Measurements from ENCODE around the gene NFE2. TPM values are rescaled to one million over a fixed set of nuclear protein-coding genes. Genes with fewer than 3 reads are reported as not detected.
"Not testable (repeated sequence)": the region's sequence is repeated elsewhere in the genome, so short reads cannot be mapped to it uniquely, and the experiment has no call there.

NFE2 gene
- total RNA-seq, 1 experiment from 2014 or later, result 0.06 TPM

DNA sequence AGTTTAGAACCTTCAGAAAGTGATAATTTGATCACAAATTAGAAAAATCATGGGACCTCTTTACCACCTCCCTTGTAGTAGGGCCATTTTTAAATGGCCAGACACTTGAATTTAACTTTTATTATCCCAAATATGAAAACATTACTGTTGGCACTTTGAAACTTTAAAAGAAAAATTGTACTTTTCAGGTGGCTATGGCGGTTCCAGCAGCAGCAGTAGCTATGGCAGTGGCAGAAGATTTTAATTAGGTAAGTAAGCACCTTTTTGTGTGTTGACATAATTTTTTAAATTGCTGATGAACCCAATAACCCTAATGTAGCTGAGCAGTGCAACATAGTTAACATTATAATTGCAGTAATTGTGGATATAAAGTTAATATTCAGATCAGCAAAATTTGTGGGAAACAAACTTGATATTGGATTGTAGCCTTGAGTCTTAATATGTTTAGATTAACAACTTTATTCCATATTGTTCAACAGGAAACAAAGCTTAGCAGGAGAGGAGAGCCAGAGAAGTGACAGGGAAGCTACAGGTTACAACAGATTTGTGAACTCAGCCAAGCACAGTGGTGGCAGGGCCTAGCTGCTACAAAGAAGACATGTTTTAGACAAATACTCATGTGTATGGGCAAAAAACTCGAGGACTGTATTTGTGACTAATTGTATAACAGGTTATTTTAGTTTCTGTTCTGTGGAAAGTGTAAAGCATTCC, 16.6 kb downstream of the NFE2 start:
- not testable (repeated sequence) for DNase-seq (ENCODE audit: low read depth)

DNA sequence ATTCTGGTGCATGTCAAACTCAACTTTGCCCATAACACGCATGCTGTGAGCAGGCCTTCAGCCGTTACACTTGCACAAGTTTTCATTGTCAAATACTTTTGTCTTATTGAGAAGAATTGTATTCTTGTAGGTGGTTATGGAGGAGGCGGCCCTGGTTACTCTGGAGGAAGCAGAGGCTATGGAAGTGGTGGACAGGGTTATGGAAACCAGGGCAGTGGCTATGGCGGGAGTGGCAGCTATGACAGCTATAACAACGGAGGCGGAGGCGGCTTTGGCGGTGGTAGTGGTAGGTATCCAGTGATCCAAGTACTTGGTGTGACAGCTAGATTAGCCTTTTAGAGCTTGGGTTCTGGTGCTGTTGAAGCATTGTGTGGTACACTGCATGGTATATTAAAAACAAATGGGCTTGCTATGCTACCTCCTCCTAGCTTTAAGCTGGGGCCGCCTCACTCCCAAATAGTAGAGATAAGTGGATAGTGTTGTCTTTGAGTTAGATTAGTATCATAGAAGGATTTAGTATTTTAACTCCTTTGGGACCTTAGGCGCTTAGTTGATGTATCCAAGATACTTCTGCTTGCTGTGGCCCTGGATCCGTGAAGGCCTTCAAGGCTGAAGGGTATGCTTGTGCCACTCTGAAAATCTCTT, 17.7 kb downstream of the NFE2 start:
- no peak for DNase-seq (ENCODE audit: low read depth)

DNA sequence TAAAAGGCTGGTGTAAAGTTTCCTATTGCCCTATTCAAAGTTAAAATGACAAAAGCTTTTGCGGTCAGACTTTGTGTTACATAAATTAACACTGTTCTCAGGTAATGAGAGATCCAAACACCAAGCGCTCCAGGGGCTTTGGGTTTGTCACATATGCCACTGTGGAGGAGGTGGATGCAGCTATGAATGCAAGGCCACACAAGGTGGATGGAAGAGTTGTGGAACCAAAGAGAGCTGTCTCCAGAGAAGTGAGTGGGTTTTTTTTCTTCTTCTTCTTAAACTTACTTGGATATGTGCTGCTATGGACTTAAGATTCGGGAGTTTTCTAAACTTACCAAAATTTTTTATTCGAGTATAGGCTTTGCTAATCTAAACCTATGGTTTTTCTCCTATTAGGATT, 19.1 kb downstream of the NFE2 start:
- DNase-seq (ENCODE audit: low read depth), result not testable (repeated sequence)

DNA sequence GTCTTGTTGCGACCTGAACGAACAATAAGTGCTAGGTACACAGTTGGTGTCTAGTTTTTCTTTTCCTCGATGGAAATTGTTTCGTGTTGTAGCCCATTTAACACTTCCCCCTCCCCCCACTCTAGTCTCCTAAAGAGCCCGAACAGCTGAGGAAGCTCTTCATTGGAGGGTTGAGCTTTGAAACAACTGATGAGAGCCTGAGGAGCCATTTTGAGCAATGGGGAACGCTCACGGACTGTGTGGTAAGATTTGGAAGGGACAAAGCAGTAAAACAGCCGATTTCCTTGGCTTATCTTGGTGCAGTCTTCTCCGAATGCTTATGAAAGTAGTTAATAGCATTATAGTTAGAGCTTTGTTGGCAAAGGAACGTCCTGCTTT, 19.6 kb downstream of the NFE2 start:
- DNase-seq (ENCODE audit: low read depth), result not testable (repeated sequence)

DNA sequence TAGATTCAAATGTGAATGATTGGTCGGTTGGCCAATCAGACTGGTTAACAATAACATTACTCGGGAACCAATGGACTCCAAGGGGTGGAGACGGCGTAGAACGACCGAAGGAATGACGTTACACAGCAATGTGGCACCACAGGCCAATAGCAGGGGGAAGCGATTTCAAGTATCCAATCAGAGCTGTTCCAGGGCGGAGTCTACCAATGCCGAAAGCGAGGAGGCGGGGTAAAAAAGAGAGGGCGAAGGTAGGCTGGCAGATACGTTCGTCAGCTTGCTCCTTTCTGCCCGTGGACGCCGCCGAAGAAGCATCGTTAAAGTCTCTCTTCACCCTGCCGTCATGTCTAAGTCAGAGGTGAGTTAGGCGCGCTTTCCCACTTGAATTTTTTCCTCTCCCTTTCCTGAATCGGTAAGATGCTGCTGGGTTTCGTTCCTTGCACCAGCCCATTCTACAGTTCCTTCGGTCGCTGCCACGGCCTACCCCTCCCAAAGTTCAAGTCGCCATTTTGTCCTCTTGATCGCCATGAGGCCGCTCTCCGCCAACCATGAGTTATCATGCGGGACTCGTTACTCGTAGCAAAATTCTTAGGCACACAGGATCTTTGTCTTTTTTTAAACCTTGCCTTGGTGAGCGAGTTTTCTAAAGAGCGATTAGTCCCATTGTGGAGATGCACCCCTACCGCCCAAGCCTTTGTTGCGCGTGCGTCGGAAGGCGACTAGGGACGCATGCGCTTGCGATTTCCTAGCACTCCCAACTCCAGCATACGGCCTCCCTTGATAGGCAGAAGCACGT, 20.2 kb downstream of the NFE2 start, which contains the start of gene HNRNPA1:
TSS of gene HNRNPA1 (plus strand) at position 259 of the 793 bp plus-strand sequence. CDS start at position 341, 82 bp downstream.
- DNase-seq (ENCODE audit: low read depth), result peak; percentile 99

DNA sequence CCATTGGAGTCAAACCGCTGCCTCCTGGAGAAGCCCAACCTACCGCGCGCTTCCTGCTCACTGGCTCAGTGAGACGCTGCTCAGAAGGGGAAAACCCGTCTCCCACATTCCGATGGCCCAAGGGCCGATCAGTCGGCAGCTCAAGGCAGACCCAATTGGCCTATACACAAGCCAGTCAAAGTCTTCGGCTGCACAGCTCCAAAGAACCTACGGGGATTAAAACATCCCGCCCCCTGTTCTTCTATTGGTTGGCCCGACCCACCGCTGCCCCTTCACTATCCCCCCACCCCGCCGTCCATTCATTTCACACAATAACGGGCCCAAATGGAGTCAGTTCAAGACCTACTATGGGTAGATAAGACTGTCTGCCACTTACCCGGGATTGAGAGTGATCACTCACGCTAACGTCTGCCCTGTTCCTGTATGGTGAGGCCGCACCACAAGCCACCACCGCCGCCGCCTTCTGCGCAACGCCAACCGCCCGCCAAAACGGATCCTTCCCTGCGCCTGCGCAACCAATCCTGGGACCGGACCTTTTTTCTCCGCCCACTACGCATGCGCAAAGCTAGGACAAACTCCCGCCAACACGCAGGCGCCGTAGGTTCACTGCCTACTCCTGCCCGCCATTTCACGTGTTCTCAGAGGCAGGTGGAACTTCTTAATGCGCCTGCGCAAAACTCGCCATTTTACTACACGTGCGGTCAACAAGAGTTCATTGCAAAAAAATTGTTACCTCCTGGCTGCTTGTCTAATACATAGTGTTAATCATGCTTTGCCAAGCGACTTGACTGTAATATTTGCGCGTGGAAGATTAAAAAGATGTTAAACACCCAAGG, 21.0 kb downstream of the NFE2 start, which contains the start of gene CBX5:
TSS of gene CBX5 (minus strand) at position 491 of the 836 bp plus-strand sequence. CDS start 22,472 bp downstream, outside the sequence.
- peak; percentile 99 for DNase-seq (ENCODE audit: low read depth)

DNA sequence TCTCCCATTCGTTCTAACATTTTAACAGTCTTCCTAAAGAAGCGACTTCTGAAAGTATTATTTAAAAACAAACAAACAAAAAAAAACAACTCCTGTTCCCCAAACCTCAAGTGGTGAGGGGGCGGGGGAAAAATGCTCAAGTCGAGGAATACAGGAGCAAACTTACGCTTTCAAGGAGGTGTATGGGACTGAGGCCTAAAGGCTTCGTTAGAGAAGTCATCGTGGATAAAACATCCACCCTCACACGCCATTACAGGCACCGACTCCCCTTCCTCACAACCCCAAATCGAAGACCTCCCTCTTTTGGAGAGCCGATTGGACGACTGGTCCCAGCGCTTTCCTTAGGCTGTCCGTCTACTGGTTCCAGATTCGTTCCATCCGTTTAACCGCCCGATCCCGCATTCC, 21.6 kb downstream of the NFE2 start:
- no peak for DNase-seq (ENCODE audit: low read depth)

DNA sequence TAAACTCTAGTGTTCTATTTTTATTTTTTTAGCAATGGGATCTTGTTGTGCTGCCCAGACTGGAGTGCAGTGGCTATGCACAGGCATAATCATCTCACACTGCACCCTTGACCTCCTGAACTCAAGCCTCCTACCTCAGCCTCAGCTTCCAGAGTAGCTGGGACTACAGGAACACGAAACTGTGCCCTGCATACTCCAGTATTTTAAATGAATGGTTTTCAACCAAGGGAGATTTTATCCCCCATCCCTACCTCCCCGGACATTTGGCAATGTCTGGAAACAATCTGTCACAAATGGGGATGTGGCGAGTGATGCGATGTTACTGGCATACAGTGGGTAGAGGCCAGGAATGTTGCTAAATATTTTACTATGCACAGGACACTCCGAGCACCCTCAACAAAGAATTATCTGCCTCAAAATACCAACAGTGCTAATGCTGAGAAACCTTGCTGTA, 23.0 kb downstream of the NFE2 start:
- no peak for DNase-seq (ENCODE audit: low read depth)

DNA sequence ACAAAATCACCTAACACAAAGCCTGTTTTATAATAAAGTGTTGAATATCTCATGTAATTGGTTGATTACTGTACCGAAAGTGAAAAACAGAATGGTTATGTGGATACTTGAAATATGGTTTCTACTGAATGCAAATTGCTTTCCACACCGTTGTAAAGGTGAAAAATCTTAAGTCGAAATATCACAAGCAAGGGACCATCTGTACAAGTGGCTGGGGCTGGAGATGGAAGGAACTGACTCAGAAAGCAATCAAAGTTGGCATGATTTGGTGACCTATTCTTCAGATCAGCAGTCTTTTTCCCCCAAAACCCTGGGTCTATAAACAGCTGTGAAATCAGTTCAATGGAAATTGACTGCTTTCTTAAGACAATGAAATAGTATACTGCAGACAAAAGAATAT, 24.4 kb downstream of the NFE2 start:
- no peak for DNase-seq (ENCODE audit: low read depth)

DNA sequence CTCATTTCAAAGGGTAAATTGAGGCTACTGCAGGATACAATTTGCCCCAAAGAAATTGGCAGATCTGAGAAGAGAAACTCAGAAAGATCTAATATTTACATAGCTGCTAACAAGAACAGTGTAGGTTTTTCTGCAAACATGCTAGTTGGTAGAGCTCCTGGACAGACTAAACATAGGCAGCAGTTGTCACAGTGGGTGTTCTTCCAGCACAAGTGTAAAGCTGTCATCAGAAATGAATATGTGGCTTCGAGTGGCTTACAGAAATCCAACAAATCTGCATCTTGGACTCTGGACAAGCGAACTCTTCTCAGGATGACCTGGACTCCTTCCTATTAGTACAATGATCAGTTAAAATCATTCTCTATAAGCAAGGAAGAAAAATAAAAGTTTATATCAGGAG, 26.8 kb downstream of the NFE2 start:
- no peak for DNase-seq (ENCODE audit: low read depth)

DNA sequence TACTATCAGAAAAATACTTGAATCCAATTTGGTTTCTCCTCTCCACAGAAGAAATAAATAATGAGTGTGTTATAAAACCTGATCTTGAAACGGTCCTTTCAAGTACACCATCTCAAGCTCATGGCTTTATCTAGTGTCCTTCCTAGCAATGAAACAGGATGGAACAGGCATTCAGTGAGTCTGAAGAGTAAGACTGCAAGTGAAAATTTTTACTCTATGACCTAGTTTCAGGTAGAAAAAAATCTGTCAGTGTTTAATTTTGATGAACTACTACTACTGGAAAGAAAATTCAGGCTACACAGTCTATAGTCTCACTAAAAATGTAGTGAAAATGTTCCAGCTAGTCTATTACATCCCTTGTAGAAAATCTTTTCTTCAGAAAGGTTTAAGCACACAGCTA, 28.6 kb downstream of the NFE2 start:
- no peak for DNase-seq (ENCODE audit: low read depth)

DNA sequence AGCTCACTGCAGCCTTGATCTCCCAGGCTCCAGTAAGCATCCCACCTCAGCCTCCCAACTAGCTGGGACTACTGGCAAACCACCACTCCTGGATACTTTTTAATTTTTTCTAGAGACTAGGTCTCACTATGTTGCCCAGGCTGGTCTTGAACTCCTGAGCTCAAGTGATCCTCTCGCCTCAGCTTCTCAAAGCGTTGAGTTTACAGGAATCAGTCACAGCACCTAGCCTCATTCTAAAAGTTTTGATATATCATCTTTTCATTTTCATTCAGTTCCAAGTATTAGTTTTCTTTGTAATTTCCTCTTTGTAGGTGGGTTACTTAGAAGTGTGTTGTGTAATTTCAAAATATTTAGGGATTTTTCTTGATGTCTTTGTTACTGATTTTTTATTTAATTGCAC, 30.5 kb downstream of the NFE2 start:
- no peak for DNase-seq (ENCODE audit: low read depth)

DNA sequence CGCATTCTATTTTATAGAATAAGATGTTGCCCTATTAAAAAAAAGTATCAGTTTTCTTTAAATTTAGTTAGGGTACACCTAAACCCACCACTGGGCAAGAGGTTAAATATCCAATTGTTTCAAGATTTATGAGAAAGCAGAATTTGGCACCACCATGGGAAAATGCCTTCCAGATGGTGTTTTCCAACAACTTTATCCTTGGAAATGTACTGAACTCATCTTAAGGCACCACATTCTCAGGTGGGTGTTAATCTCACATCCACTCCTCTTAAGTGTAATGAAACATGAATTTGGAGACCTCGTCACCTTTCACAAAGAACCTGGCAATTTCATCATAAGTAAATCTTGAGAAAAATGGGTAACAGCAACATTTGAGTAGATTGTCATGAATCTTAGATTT, 34.0 kb downstream of the NFE2 start:
- DNase-seq (ENCODE audit: low read depth), result no peak

DNA sequence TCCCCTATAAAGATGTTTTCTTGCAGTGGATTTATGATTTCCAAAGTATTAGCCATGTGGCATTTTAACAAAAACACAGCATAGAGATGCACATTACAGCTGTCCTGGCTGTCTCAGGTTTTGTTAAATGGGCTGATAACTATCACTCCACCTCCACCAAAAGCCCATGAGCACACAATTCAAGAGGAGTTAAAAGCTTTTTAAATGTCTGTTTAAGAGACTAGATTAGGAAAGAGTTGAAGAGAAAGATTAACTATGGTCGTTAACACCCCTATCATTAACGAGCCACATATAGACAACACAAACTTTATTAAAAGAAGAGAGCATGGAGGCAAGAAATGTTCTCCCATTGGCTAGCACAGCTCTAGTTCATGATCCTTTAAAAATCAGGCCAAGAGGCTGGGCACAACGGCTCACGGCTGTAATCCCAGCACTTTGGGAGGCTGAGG, 35.4 kb downstream of the NFE2 start:
- no peak for DNase-seq (ENCODE audit: low read depth)

DNA sequence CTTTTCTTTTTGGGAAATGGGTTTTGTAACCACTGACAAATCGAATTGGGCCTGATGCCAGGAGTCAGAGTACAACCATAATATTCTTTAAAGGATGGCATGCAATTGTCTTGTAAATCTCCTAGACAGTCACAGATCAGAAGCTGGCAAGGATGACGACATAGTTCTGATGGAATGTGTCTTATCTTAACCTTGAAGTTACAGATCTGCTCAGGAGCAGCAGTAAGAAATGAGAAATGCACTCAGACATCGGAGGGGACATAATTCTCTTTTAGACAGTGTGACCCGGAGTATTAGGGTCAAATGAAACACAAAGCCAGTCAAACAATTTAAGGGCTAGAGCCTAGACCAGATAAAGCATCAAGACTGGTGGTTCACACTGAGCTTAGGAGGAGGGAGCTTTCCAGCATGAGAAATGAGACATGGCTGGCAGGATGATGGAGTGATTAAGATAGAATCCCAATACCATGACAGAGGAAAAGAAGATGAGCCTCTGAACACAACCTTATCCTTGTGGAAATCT, 38.4 kb downstream of the NFE2 start:
- peak; percentile 46 for DNase-seq (ENCODE audit: low read depth)

DNA sequence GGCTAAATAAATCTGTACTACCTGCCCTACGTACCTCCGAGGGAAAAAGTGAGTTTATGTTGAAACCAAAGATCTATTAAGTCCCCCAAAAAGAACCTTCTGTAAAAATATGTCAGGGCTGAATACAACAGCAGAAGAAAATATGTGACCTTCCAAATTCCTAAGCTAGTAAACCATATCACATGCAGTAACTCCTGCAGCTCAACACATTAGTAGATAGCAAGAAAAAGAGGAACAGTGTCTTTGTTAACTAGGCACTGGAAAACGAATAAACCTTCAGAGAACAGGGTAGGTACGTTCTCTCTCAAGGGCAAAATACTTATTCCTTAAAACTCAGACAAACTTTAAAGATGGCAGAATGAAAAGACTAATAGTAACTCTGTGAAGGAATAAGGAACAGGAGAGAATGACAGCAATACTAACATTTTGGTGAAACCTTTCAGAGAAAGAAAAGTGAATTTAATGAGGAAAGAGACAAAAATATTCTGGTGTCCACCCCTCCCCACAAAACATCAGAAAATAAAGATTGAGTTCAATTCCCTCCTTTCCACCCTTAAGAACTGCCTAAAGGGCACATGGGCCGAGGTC, 38.9 kb downstream of the NFE2 start:
- no peak for DNase-seq (ENCODE audit: low read depth)

DNA sequence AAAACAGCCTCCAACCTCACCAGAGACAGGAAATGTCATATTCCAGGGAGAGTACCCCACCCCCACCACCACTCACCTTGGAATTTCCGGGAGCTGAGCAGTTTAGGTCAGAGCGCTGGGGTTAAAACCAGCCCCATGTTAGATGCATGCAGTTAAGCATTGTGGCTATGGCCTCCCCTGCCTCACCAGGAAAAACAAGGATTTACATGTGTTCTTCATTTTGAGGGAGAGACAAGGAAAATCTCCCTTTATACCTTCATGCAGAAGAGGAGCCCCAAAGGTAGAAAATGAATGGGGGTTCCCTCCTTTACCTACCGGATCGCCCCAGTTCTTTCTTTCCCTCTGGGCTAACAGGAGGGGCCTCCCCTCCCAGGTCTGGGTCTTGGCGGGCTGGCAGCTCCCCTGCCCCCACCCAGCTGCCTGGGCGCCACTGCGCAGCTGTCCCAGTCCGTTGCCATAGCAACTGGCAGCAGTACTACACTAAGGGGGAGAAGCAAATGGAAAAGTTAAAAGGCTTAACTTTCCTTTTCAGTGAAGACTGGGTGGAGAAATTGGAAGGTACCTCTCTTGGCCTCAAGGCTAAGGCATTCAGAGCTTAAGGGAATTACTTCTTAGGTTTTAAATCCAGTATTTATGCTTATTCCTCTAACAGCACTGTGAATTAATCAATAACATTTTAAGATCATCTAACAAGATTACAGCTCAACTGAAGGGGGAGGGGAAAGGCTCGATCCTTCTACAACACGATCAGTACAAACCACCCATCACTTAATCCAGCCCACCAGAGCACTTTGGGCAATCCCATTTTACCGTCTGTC, 41.4 kb downstream of the NFE2 start:
- peak; percentile 95 for DNase-seq (ENCODE audit: low read depth)

DNA sequence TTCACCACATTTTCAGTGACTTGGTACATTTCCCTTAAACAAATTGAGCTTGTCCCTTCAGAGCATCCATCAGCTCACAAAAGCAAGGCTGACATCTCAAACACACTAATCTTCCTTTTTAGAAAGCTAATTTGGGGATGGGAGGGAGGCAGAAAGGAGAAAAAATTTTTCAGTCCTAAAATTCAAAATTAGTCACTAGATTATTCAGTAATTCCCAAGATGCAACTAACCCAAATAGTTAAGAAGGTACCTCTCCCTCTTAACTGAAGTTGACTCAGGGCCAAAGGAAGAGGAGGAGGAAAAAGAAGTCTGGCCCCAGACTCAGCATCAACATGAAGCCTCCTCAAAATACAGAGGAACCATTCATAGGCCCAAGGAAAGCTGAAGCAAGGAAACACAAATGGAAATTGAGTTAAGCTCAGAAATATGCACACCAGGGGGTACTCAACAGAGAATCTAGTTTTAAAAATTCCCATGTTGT, 42.6 kb downstream of the NFE2 start:
- DNase-seq (ENCODE audit: low read depth), result peak; percentile 74

DNA sequence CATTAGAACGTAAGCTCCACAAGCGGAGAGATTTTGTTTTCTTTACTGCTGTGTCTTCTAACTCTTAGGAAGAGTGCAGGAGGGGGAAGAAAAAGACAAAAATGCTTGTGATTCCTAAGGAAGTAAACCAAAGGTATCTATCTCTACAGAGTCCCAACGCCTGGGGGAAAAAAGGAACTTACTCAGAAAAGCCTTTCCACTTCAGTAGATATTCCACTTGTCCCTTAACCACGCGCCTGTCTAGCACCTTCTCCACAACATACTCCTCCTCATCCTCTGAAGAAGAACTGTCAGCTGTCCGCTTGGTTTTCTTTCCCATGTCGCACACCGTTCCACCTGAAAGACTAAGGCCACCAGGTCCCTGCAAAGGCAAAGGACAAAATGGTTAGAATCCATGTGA, 43.5 kb downstream of the NFE2 start:
- no peak for DNase-seq (ENCODE audit: low read depth)
